ENCODE measurements around the gene LIN52. TPM values are rescaled to one million over a fixed set of nuclear protein-coding genes. Genes with fewer than 3 reads are reported as not detected.

LIN52 gene
- total and polyA plus RNA-seq, 2 of the 8 experiments (the other 6 are each of a cell fraction or from before 2014, with no cell fraction given): 6.8 to 11.6 TPM

- TF ChIP-seq HDAC2 (IDR thresholded peaks at IDR 0.05; ENCODE audit: borderline replicate concordance in 1 of 2, low read depth in 2 of 2, low read length in 2 of 2): no peak
These were observed 3.8 kb upstream of the LIN52 start (continued) for GRCh38 chr14:74080820-74081460.

Data from H1 (cell line).